ENCODE data around the gene TRPV4.

- no peak for TF ChIP-seq POLR2A (IDR thresholded peaks at IDR 0.05)
- TF ChIP-seq CTCF (IDR thresholded peaks at IDR 0.05) = no peak
These were observed 54.5 kb downstream of the TRPV4 start for GRCh38 chr12:109778684-109779083.

Measured in lower leg skin (tissue), 3 donors.